T-cell (primary cell): ENCODE measurements around the gene CA12. TPM values are rescaled to one million over a fixed set of nuclear protein-coding genes. Genes with fewer than 3 reads are reported as not detected.

Source experiments
- ATAC-seq, 4 experiments: fragments of 200-7000 bp in 3 of 4; fragments of 150-1000 bp in 1 of 4; cut with Tn5 transposase; replicated peaks in 1 of 4; 1 replicate in 3 of 4; 2 replicates in 1 of 4; pipeline ENCODE4 v1.10.0; 2021; ENCODE audit warnings: moderate library complexity in 3 of 4, mild to moderate bottlenecking in 2 of 4, moderate number of reproducible peaks in 1 of 4
- CTCF ChIA-PET, 2 donors: fragments of 300-600 bp; sonication (Branson Sonifier 250); formaldehyde crosslinking; loops; one replicate each; lab custom pipeline; 2022; ENCODE audit warnings: antibody characterized with exemption in 2 of 2; lab: Charles Lee
- POLR2A ChIA-PET, 2 donors: fragments of 300-600 bp; sonication (Branson Sonifier 250); formaldehyde crosslinking; loops; one replicate each; lab custom pipeline; 2022; ENCODE audit warnings: antibody characterized with exemption in 2 of 2; lab: Charles Lee
- DNase-seq, 35 experiments: peaks; one replicate each; pipeline versions ENCODE4 v3.0.0 to v3.0.0-alpha.2; 2013 to 2023
- H3K27ac ChIP-seq: one replicate; pipeline ENCODE4 v1.5.1; 2013; ENCODE audit warnings: low read length
- H3K27me3 ChIP-seq, 2 experiments: replicated peaks in 1 of 2; 1 replicate in 1 of 2; 2 replicates in 1 of 2; pipeline versions ENCODE4 v1.6.1 to v1.7.0; 2013; ENCODE audit warnings: low read length in 1 of 2, mixed read lengths in 1 of 2; ENCODE audit not compliant: control insufficient read depth in 2 of 2, insufficient read depth in 2 of 2; ENCODE audit errors: extremely low read depth in 1 of 2
- H3K36me3 ChIP-seq, 2 donors: 1 replicate in 1 of 2; 2 replicates in 1 of 2; pipeline versions ENCODE4 v1.6.1 to v1.7.0; 2013; ENCODE audit warnings: low read length in 1 of 2; ENCODE audit not compliant: control insufficient read depth in 2 of 2, insufficient read depth in 1 of 2; ENCODE audit errors: extremely low read depth in 1 of 2
- H3K4me1 ChIP-seq, 2 experiments: 1 replicate in 1 of 2; 2 replicates in 1 of 2; pipeline versions ENCODE4 v1.6.1 to v1.7.0; 2013; ENCODE audit warnings: low read length in 2 of 2, mixed read lengths in 1 of 2; ENCODE audit not compliant: insufficient read depth in 2 of 2, control insufficient read depth in 1 of 2; ENCODE audit errors: extremely low read depth in 1 of 2
- H3K4me3 ChIP-seq, 2 donors: 1 replicate in 1 of 2; 2 replicates in 1 of 2; pipeline versions ENCODE4 v1.5.1 to v1.7.0; 2013; ENCODE audit warnings: mild to moderate bottlenecking in 2 of 2, low read length in 1 of 2, moderate library complexity in 1 of 2; ENCODE audit not compliant: control insufficient read depth in 1 of 2; ENCODE audit errors: extremely low read depth in 1 of 2
- H3K9me3 ChIP-seq: 2 replicates; pipeline ENCODE4 v1.7.0; 2013
- H3K27ac Mint-ChIP-seq, 2 donors: one replicate each; pipeline ENCODE4 v1.8.0; 2020 to 2021; ENCODE audit warnings: mild to moderate bottlenecking in 2 of 2, mixed read lengths in 2 of 2
- H3K27me3 Mint-ChIP-seq, 2 donors: one replicate each; pipeline ENCODE4 v1.8.0; 2021 to 2022; ENCODE audit warnings: mixed read lengths in 2 of 2
- H3K36me3 Mint-ChIP-seq: one replicate; pipeline ENCODE4 v1.8.0; 2021; ENCODE audit warnings: mixed read lengths
- H3K4me1 Mint-ChIP-seq, 3 donors: one replicate each; pipeline ENCODE4 v1.8.0; 2020 to 2022; ENCODE audit warnings: mixed read lengths in 3 of 3, mild to moderate bottlenecking in 1 of 3
- H3K4me3 Mint-ChIP-seq, 3 donors: one replicate each; pipeline ENCODE4 v1.8.0; 2020 to 2022; ENCODE audit warnings: mild to moderate bottlenecking in 3 of 3, mixed read lengths in 3 of 3, moderate library complexity in 3 of 3
- H3K9me3 Mint-ChIP-seq, 3 donors: one replicate each; pipeline ENCODE4 v1.8.0; 2020 to 2022; ENCODE audit warnings: mixed read lengths in 3 of 3
- WGBS: methylation state at CpG from one replicate; pipeline ENCODE4 v1.1.5; 2013; ENCODE audit warnings: missing lambda C conversion rate; ENCODE audit not compliant: insufficient coverage; 5-methylcytosine and 5-hydroxymethylcytosine counted together
- total RNA-seq, 35 experiments: library from RNA in 6 of 35; stranded (reverse) in 6 of 35; fragments of 120-200 nt in 1 of 35; gene quantifications; one replicate each; pipeline versions ENCODE4 v1.2.1 to v1.2.4 and lab custom pipeline; 2013 to 2026

The CA12 gene
- total RNA-seq, 5 donors from 2014 or later (not counting 1 experiment from before 2014, with no cell fraction given) = 0.12 to 0.51 (median 0.30) TPM; not detected in 2

DNA sequence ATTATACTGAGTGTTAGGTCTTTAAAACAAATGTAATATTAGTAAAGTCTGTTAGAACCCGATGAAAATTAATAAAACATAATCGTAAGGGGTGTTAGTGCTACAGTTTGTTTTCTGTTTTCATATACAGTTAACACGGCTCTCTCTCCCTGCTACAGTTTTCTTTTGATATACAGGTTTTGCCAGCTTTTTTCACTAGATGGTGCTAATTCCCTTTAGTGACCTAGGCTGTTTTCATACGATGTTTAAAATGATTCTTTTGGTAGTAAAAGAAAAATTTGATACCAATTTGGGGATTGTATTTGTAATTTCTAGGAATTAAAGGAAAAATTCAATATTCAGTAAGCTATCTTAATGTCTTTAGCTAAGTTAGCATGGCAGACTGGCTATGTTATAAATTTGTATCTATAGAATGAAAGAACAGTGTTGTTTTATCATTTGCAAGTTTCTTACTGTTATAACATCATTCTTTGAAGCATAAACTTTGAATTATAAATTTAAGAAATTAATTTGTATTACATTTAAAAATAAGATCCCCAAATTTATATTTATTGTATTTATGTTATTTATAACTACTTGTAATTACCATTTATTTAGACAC, 92.8 kb downstream of the CA12 start:
- H3K4me1 ChIP-seq = no peaks in the 10 kb centered on the region
- Mint-ChIP-seq H3K9me3 (no peaks in the 10 kb centered on the region), H3K4me1 (peaks cover 5 to 9% (median 8%) of the 10 kb centered on the region in 3 donors), H3K27ac (peak overlapping the region; percentile 35 to 58), H3K36me3 (peaks cover 41% of the 10 kb centered on the region), H3K27me3 (no peaks in the 10 kb centered on the region), H3K4me3 (no peak overlapping the region)
- DNase-seq (peak in 1 of 35 experiments; percentile 69), ATAC-seq (peak; percentile 65 to 81 (median 76))
- CTCF ChIA-PET = interaction anchor here in 1 of 2 donors (0.6 to 2.1 kb wide), 5 partner anchors 9 to 1141 kb away, joined by 3 to 17 read pairs (median 3); no protein-coding TSS in a partner anchor
- no peaks in the 10 kb centered on the region for H3K27me3 ChIP-seq
- POLR2A ChIA-PET = interaction anchor here (0.5 to 0.7 kb wide), 5 partner anchors 11 to 178 kb away, joined by 3 to 8 read pairs (median 5); no protein-coding TSS in a partner anchor
- H3K9me3 ChIP-seq = no peaks in the 10 kb centered on the region
- no peak overlapping the region for H3K4me3 ChIP-seq
- peaks cover 0 to 18% of the 10 kb centered on the region in 2 donors for H3K36me3 ChIP-seq
- no CpG with 5 or more reads among the region's 4 CpGs for WGBS
- no peak overlapping the region for H3K27ac ChIP-seq

DNA sequence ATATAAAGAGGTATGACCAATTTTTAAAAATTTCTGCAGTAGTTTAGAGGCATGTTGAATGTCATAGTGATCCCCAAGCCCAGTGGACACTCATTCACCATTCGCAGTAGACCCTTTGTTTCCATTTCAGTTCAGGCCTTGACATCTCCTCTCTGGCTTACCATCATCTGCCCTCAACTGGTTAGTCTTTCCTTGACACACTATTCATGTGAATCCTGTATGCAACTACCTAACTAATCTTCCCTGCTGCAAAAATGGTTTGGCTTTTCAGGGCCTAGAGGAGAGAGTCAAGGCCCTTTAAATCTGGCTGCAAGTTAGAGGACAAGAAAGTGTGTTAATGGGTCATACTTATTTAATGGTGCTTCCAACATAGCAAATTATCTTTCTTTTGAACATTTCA, 93.3 kb downstream of the CA12 start:
- Histone ChIP-seq H3K27ac (no peak overlapping the region), H3K4me1 (no peaks in the 10 kb centered on the region), H3K27me3 (no peaks in the 10 kb centered on the region), H3K4me3 (no peak overlapping the region), H3K36me3 (peaks cover 0 to 15% of the 10 kb centered on the region in 2 donors), H3K9me3 (no peaks in the 10 kb centered on the region)
- DNase-seq (no peak), ATAC-seq (peak in 1 of 4 experiments; percentile 12)
- 100% methylated on average over 1 of the region's 1 CpG for WGBS
- no peaks in the 10 kb centered on the region for H3K9me3 Mint-ChIP-seq
- H3K27ac Mint-ChIP-seq = peak overlapping the region; percentile 35 to 58
- peaks cover 10 to 13% (median 12%) of the 10 kb centered on the region in 3 donors for H3K4me1 Mint-ChIP-seq
- ChIA-PET POLR2A (interaction anchor here (0.6 kb wide), 2 partner anchors 29 to 178 kb away, joined by 5 to 7 read pairs; no protein-coding TSS in a partner anchor), CTCF (interaction anchor here (0.7 to 2.1 kb wide), 5 partner anchors 9 to 114 kb away, joined by 3 to 17 read pairs (median 4); no protein-coding TSS in a partner anchor)
- no peak overlapping the region for H3K4me3 Mint-ChIP-seq
- no peaks in the 10 kb centered on the region for H3K27me3 Mint-ChIP-seq
- peaks cover 43% of the 10 kb centered on the region for H3K36me3 Mint-ChIP-seq

DNA sequence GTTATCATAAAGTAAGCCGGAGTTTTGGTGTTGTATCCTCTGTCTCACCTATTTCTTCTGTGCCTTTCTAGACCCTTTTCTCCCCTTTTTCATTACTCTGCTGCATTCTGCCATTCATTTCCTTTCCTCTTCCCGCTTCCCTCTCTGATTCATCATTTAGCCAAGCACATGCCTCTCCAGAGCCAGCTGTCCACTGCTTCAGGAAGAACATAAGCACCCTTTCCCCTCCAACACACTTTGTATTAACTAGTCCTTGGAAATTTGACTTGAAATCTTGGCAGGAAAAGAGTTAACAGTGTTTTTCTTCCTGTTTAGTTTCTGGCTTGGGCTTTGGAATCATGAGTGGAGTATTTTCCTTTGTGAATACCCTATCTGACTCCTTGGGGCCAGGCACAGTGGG, 94.5 kb downstream of the CA12 start:
- Histone ChIP-seq H3K27ac (no peak overlapping the region), H3K4me3 (no peak overlapping the region), H3K27me3 (no peaks in the 10 kb centered on the region), H3K9me3 (no peaks in the 10 kb centered on the region), H3K36me3 (peaks cover 0 to 15% of the 10 kb centered on the region in 2 donors), H3K4me1 (no peaks in the 10 kb centered on the region)
- ATAC-seq = no peak
- ChIA-PET POLR2A (no interaction called here), CTCF (interaction anchor here in 1 of 2 donors (2.1 kb wide), 1 partner anchor 116 kb away, joined by 17 read pairs; no protein-coding TSS in a partner anchor)
- H3K9me3 Mint-ChIP-seq = no peaks in the 10 kb centered on the region
- H3K4me1 Mint-ChIP-seq = peaks cover 13 to 16% (median 14%) of the 10 kb centered on the region in 3 donors
- DNase-seq = no peak
- H3K27ac Mint-ChIP-seq = no peak overlapping the region
- WGBS = no CpG with 5 or more reads among the region's 2 CpGs
- H3K36me3 Mint-ChIP-seq = peaks cover 40% of the 10 kb centered on the region
- no peaks in the 10 kb centered on the region for H3K27me3 Mint-ChIP-seq
- no peak overlapping the region for H3K4me3 Mint-ChIP-seq

DNA sequence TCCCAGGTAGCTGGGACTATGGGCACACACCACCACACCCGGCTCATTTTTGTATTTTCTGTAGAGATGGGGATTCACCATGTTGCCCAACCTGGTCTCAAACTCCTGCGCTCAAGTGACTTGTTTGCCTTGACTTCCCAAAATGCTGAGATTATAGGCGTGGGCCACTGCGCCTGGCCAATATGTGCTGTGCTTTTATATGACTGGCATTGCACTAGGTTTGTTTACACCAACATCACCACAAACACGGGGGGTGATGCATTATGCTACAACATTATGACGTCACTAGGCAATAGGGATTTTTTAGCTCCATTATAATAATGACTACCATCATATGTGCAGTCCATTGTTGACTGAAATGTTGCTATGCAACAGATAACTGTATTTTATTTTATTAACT, 97.3 kb downstream of the CA12 start:
- Mint-ChIP-seq H3K9me3 (no peaks in the 10 kb centered on the region), H3K4me3 (no peak overlapping the region), H3K27ac (no peak overlapping the region), H3K36me3 (peaks cover 36% of the 10 kb centered on the region), H3K27me3 (no peaks in the 10 kb centered on the region), H3K4me1 (peaks cover 15 to 19% (median 19%) of the 10 kb centered on the region in 3 donors)
- peaks cover 0 to 7% of the 10 kb centered on the region in 2 donors for H3K36me3 ChIP-seq
- no peak overlapping the region for H3K27ac ChIP-seq
- no peaks in the 10 kb centered on the region for H3K4me1 ChIP-seq
- ChIA-PET POLR2A (no interaction called here), CTCF (interaction anchor here in 1 of 2 donors (0.8 kb wide), 1 partner anchor 151 kb away, joined by 3 read pairs; no protein-coding TSS in a partner anchor)
- ATAC-seq = no peak
- WGBS = no CpG with 5 or more reads among the region's 6 CpGs
- DNase-seq = no peak
- no peak overlapping the region for H3K4me3 ChIP-seq
- no peaks in the 10 kb centered on the region for H3K9me3 ChIP-seq
- H3K27me3 ChIP-seq = no peaks in the 10 kb centered on the region

DNA sequence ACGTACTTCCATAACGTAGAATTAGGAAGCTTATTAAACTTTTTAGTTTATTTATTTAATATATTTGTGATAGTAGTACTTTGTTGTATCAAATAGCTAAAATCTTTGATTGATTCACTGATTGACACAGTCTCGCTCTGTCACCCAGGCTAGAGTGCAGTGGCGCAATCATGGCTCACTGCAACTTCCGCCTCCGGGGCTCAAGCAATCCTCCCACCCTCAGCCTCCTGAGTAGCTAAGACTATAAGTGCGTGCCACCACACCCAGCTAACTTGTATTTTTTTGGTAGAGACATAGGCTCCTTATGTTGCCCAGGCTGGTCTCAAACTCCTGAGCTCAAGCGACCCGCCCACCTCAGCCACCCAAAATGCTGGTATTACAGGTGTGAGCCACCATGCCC, 98.5 kb downstream of the CA12 start:
- no peaks in the 10 kb centered on the region for H3K27me3 Mint-ChIP-seq
- Histone ChIP-seq H3K36me3 (peaks cover 0 to 7% of the 10 kb centered on the region in 2 donors), H3K27ac (no peak overlapping the region), H3K27me3 (no peaks in the 10 kb centered on the region), H3K4me3 (no peak overlapping the region), H3K4me1 (peaks cover 0 to 2% of the 10 kb centered on the region in 2 experiments), H3K9me3 (no peaks in the 10 kb centered on the region)
- peak in 1 of 35 experiments; percentile 26 for DNase-seq
- H3K4me1 Mint-ChIP-seq = peaks cover 18 to 23% (median 22%) of the 10 kb centered on the region in 3 donors
- WGBS = 88% methylated on average over 4 of the region's 9 CpGs
- no peak overlapping the region for H3K4me3 Mint-ChIP-seq
- no peaks in the 10 kb centered on the region for H3K9me3 Mint-ChIP-seq
- POLR2A ChIA-PET = interaction anchor here in 1 of 2 donors (0.6 kb wide), 1 partner anchor 1074 kb away, joined by 3 read pairs; no protein-coding TSS in a partner anchor
- CTCF ChIA-PET = no interaction called here
- H3K27ac Mint-ChIP-seq = no peak overlapping the region
- peaks cover 30% of the 10 kb centered on the region for H3K36me3 Mint-ChIP-seq
- ATAC-seq = no peak

DNA sequence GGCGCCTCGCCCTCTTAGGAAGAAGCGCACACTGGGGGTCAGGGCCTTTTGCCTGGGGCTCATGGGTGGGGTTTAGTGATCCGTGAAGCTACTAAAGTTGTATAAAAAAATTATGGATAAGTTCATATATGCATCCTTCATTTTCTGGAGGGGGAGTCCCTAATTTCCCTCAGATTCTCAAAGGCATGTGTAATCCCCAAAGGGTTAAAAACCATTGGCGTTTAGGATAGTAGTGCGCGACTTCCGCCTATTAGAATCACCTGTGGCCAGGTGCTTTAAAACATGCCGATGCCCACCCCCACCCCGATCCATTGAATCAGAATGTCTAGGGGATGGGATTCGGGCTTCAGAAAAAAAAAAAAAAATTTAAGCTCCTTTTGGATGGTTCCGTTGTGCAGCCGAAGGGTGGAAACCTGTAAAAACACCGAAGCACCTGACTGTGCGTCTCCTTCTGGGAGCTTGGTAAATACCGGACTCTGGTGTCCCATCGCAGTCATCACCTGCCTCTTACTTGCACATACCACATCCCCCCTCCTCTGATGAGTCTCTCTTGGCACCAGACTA, 103.7 kb downstream of the CA12 start:
- H3K9me3 Mint-ChIP-seq = no peaks in the 10 kb centered on the region
- ATAC-seq = no peak

More for the DNA sequence above, 103.7 kb downstream of the CA12 start:
- Histone ChIP-seq H3K9me3 (no peaks in the 10 kb centered on the region), H3K27me3 (no peaks in the 10 kb centered on the region), H3K36me3 (no peaks in the 10 kb centered on the region), H3K4me3 (peak overlapping the region; percentile 63 to 70), H3K4me1 (peaks cover 2 to 23% of the 10 kb centered on the region in 2 experiments), H3K27ac (peak overlapping the region; percentile 56)
- H3K27ac Mint-ChIP-seq = peak overlapping the region; percentile 40 to 82
- no peaks in the 10 kb centered on the region for H3K36me3 Mint-ChIP-seq
- ChIA-PET POLR2A (interaction anchor here (0.6 to 1.5 kb wide), 9 partner anchors 8 to 204 kb away, joined by 3 to 9 read pairs (median 3); partner anchors contain the start of gene RPS27L (in 1 of the 2)), CTCF (interaction anchor here (0.6 to 1.3 kb wide), 5 partner anchors 9 to 230 kb away, joined by 3 to 6 read pairs (median 3); no protein-coding TSS in a partner anchor)
- whole genome bisulfite sequencing = 47% methylated on average over 8 of the region's 17 CpGs
- DNase-seq = peak in 1 of 35 experiments; percentile 24
- no peaks in the 10 kb centered on the region for H3K27me3 Mint-ChIP-seq
- peaks cover 42 to 44% (median 43%) of the 10 kb centered on the region in 3 donors for H3K4me1 Mint-ChIP-seq
- peak overlapping the region; percentile 75 to 83 (median 79) for H3K4me3 Mint-ChIP-seq
